HepG2 (cell line): ENCODE data around the gene CCNA2. TPM values are rescaled to one million over a fixed set of nuclear protein-coding genes. Genes with fewer than 3 reads are reported as not detected.

Experiments
- CEBPZ ChIP-seq: IDR thresholded peaks from 2 replicates; pipeline ENCODE4 v1.6.1; 2012; ENCODE audit warnings: low read length, improper control_type of control experiment
- DMAP1 ChIP-seq: IDR thresholded peaks from 2 replicates; pipeline ENCODE4 v1.6.1; 2016
- E2F2 ChIP-seq: sonication (generic); formaldehyde crosslinking; IDR thresholded peaks from 2 replicates; pipeline ENCODE4 v1.4.0; 2020; ENCODE audit warnings: missing genetic modification reagents, borderline replicate concordance
- FOXP1 ChIP-seq, 2 experiments: fragments of 450-650 bp in 1 of 2; IDR thresholded peaks; 2 replicates each; pipeline ENCODE4 v1.6.1; 2017 to 2018; ENCODE audit warnings: antibody characterized with exemption in 1 of 2
- GATAD1 ChIP-seq: IDR thresholded peaks from 2 replicates; pipeline ENCODE4 v1.6.1; 2016; ENCODE audit warnings: missing genetic modification reagents, missing compliant biosample characterization
- HES4 ChIP-seq: sonication (generic); formaldehyde crosslinking; IDR thresholded peaks from 2 replicates; pipeline ENCODE4 v1.9.0; 2021; ENCODE audit warnings: mild to moderate bottlenecking, missing genetic modification reagents, borderline replicate concordance
- HNRNPK ChIP-seq: fragments of 200-400 bp; formaldehyde crosslinking; IDR thresholded peaks from 2 replicates; pipeline ENCODE4 v1.6.1; 2018; ENCODE audit warnings: low read length, low read depth, moderate library complexity, mild to moderate bottlenecking; ENCODE audit not compliant: poor library complexity, severe bottlenecking
- ISX ChIP-seq: sonication (generic); formaldehyde crosslinking; conservative IDR thresholded peaks from 2 replicates; pipeline ENCODE4 v1.5.0; 2020; ENCODE audit warnings: missing genetic modification reagents
- KLF16 ChIP-seq, 2 experiments: sonication (generic) in 1 of 2; formaldehyde crosslinking in 1 of 2; IDR thresholded peaks; 2 replicates each; pipeline versions ENCODE4 v1.6.1 to v1.8.0; 2016 to 2023; ENCODE audit warnings: missing genetic modification reagents in 2 of 2, missing compliant biosample characterization in 1 of 2
- PITX1 ChIP-seq: sonication (generic); formaldehyde crosslinking; IDR thresholded peaks from 2 replicates; pipeline ENCODE4 v1.5.1; 2020; ENCODE audit warnings: mild to moderate bottlenecking, missing genetic modification reagents
- POGZ ChIP-seq: sonication (generic); formaldehyde crosslinking; IDR thresholded peaks from 2 replicates; pipeline ENCODE4 v1.4.0; 2020; ENCODE audit warnings: mild to moderate bottlenecking, missing genetic modification reagents
- SIN3B ChIP-seq: fragments of 150-350 bp; IDR thresholded peaks from 2 replicates; pipeline ENCODE4 v1.6.1; 2014; ENCODE audit warnings: low read length
- SMARCC2 ChIP-seq: fragments of 450-650 bp; IDR thresholded peaks from 2 replicates; pipeline ENCODE4 v1.6.1; 2017; ENCODE audit warnings: antibody characterized with exemption, mild to moderate bottlenecking
- TAF1 ChIP-seq: sonication (generic); formaldehyde crosslinking; IDR thresholded peaks from 2 replicates; pipeline ENCODE4 v1.4.0; 2020; ENCODE audit warnings: missing genetic modification reagents
- TARDBP ChIP-seq: sonication (generic); formaldehyde crosslinking; IDR thresholded peaks from 2 replicates; pipeline ENCODE4 v1.8.0; 2022; ENCODE audit warnings: mild to moderate bottlenecking, missing genetic modification reagents
- TEAD2 ChIP-seq: sonication (generic); formaldehyde crosslinking; IDR thresholded peaks from 2 replicates; pipeline ENCODE4 v1.9.0; 2021; ENCODE audit warnings: missing genetic modification reagents
- TFAP4 ChIP-seq: sonication (generic); IDR thresholded peaks from 2 replicates; pipeline ENCODE4 v1.6.1; 2016; ENCODE audit warnings: low read depth, borderline replicate concordance
- ZNF17 ChIP-seq: sonication (generic); formaldehyde crosslinking; IDR thresholded peaks from 2 replicates; pipeline ENCODE4 v1.5.0; 2020; ENCODE audit warnings: mild to moderate bottlenecking, missing genetic modification reagents
- ZNF207 ChIP-seq: fragments of 450-650 bp; IDR thresholded peaks from 2 replicates; pipeline ENCODE4 v1.6.1; 2016; ENCODE audit warnings: antibody characterized with exemption, borderline replicate concordance
- ZNF296 ChIP-seq: sonication (generic); formaldehyde crosslinking; conservative IDR thresholded peaks from 2 replicates; pipeline ENCODE4 v1.5.0; 2020; ENCODE audit warnings: mild to moderate bottlenecking, missing genetic modification reagents
- ZNF343 ChIP-seq: sonication (generic); formaldehyde crosslinking; IDR thresholded peaks from 2 replicates; pipeline ENCODE4 v1.4.0; 2020; ENCODE audit warnings: mild to moderate bottlenecking, missing genetic modification reagents
- ZNF354B ChIP-seq: sonication (generic); formaldehyde crosslinking; IDR thresholded peaks from 2 replicates; pipeline ENCODE4 v1.8.0; 2022; ENCODE audit warnings: mild to moderate bottlenecking, missing genetic modification reagents
- ZNF414 ChIP-seq: sonication (generic); formaldehyde crosslinking; IDR thresholded peaks from 2 replicates; pipeline ENCODE4 v1.5.0; 2020; ENCODE audit warnings: missing genetic modification reagents
- ZNF773 ChIP-seq: sonication (generic); formaldehyde crosslinking; IDR thresholded peaks from 2 replicates; pipeline ENCODE4 v1.4.0; 2020; ENCODE audit warnings: missing genetic modification reagents, borderline replicate concordance
- polyA plus RNA-seq, 8 experiments: library from polyadenylated mRNA; depleted of rRNA in 3 of 8; stranded (reverse) in 7 of 8; unstranded in 1 of 8; fragments of >200 nt; fragmentation: Illumina TruSeq in 4 of 8; extraction: Trizol in 4 of 8; gene quantifications; 2 replicates each; pipeline versions ENCODE4 v1.2.1 to v1.2.3, GENCODE V29; 2011 to 2016; ENCODE audit warnings: low read depth in 4 of 8, missing spikeins in 1 of 8, mixed read lengths in 1 of 8; ENCODE audit not compliant: insufficient read depth in 1 of 8
- total RNA-seq, 5 experiments: library from RNA; depleted of rRNA; stranded (reverse); fragments of >200 nt; fragmentation: Illumina TruSeq; extraction: Trizol; gene quantifications; 2 replicates each; pipeline ENCODE4 v1.2.3, GENCODE V29; 2016; ENCODE audit warnings: low read depth in 1 of 5

CCNA2 gene
- total and polyA plus RNA-seq, 2 of the 13 experiments (the other 11 are each of a cell fraction or from before 2014, with no cell fraction given), result 31.3 to 105 TPM

GRCh38 chr4:121869841-121870822 is 46.4 kb upstream of the CCNA2 start, which contains the start of gene BBS7 (continued):
- no peak for TF ChIP-seq ZNF414 (CRISPR knock-in tag)
- TF ChIP-seq KLF16 (CRISPR knock-in tag; IDR thresholded peaks at IDR 0.05), result peak in 1 of 2 experiments; percentile 30; a peak in 1 of 4 replicates
- peak; percentile 62; the same call in 1 of the 2 replicates for TF ChIP-seq HES4
- TF ChIP-seq ZNF354B (CRISPR knock-in tag), result no peak
- no peak for TF ChIP-seq FOXP1 (IDR thresholded peaks at IDR 0.05)
- no peak for TF ChIP-seq FOXP1 (CRISPR knock-in tag; IDR thresholded peaks at IDR 0.05)
- TF ChIP-seq TEAD2 (CRISPR knock-in tag), result no peak
- TF ChIP-seq ZNF17 (CRISPR knock-in tag), result no peak
- TF ChIP-seq E2F2 (CRISPR knock-in tag), result no peak
- TF ChIP-seq SIN3B, result no peak
- TF ChIP-seq TAF1 (CRISPR knock-in tag), result peak; percentile 74
- peak; percentile 45; the same call in 1 of the 2 replicates for TF ChIP-seq TARDBP
- no peak; the same call in 1 of the 2 replicates for TF ChIP-seq TFAP4
- no peak for TF ChIP-seq ZNF773 (CRISPR knock-in tag)
- TF ChIP-seq ISX, result 0 out of 2 replicates have a peak, but pooled peaks have one; percentile 21
- TF ChIP-seq SMARCC2, result no peak
- TF ChIP-seq POGZ (CRISPR knock-in tag), result peak; percentile 62
- 0 out of 2 replicates have a peak, but pooled peaks have one; percentile 51 for TF ChIP-seq ZNF296 (CRISPR knock-in tag)
- TF ChIP-seq ZNF343 (CRISPR knock-in tag), result no peak
- peak; percentile 60 for TF ChIP-seq GATAD1
- no peak for TF ChIP-seq HNRNPK
- TF ChIP-seq CEBPZ, result no peak
- no peak for TF ChIP-seq ZNF207
- no peak for TF ChIP-seq DMAP1 (CRISPR knock-in tag)
- no peak; the same call in 1 of the 2 replicates for TF ChIP-seq PITX1 (CRISPR knock-in tag)
